GM21367 (cell line): ENCODE measurements around the gene CDK7.
"Not testable (repeated sequence)": the region's sequence is repeated elsewhere in the genome, so short reads cannot be mapped to it uniquely, and the experiment has no call there.

Experiments used
- ATAC-seq: cut with Tn5 transposase; IDR thresholded peaks from one replicate; pipeline ENCODE4 v1.9.1; 2021; ENCODE audit not compliant: unreplicated experiment

CDK7 gene

GRCh38 chr5:69234457-69235268 is at the start of gene CDK7:
CDK7 (plus strand) TSS chr5:69234886; CDS start chr5:69234976, 90 bp downstream.
- ATAC-seq, result peak; percentile 97

- no peak for ATAC-seq
Observed at GRCh38 chr5:69187342-69187741, 47.3 kb upstream of the CDK7 start.

GRCh38 chr5:69188811-69189161 is 45.9 kb upstream of the CDK7 start:
- peak; percentile 8 for ATAC-seq

GRCh38 chr5:69189162-69190086 is 45.3 kb upstream of the CDK7 start, which contains the start of gene CENPH:
CENPH (plus strand) TSS chr5:69189583; CDS start chr5:69189635, 52 bp downstream.
- peak; percentile 89 for ATAC-seq

GRCh38 chr5:69202497-69202896 is 32.2 kb upstream of the CDK7 start:
- ATAC-seq, result no peak

- no peak for ATAC-seq
Observed at GRCh38 chr5:69206528-69207190, 28.0 kb upstream of the CDK7 start.

GRCh38 chr5:69209602-69210001 is 25.1 kb upstream of the CDK7 start:
- no peak for ATAC-seq

GRCh38 chr5:69211200-69211599 is 23.5 kb upstream of the CDK7 start:
- ATAC-seq, result no peak

- ATAC-seq, result no peak
Observed at GRCh38 chr5:69212022-69212421, 22.7 kb upstream of the CDK7 start.

GRCh38 chr5:69213513-69214215 is 21.0 kb upstream of the CDK7 start:
- no peak for ATAC-seq

- ATAC-seq, result no peak
Observed at GRCh38 chr5:69217151-69217511, 17.6 kb upstream of the CDK7 start.

- peak; percentile 90 for ATAC-seq
Observed at GRCh38 chr5:69217548-69218526, 16.8 kb upstream of the CDK7 start.

GRCh38 chr5:69219939-69220338 is 14.7 kb upstream of the CDK7 start:
- ATAC-seq, result no peak

GRCh38 chr5:69220371-69220770 is 14.3 kb upstream of the CDK7 start:
- not testable (repeated sequence) for ATAC-seq

GRCh38 chr5:69220833-69221232 is 13.9 kb upstream of the CDK7 start:
- ATAC-seq, result not testable (repeated sequence)

GRCh38 chr5:69224520-69224919 is 10.2 kb upstream of the CDK7 start:
- no peak for ATAC-seq

GRCh38 chr5:69225860-69226259 is 8.8 kb upstream of the CDK7 start:
- ATAC-seq, result no peak

- no peak for ATAC-seq
Observed at GRCh38 chr5:69230181-69230580, 4.5 kb upstream of the CDK7 start.

GRCh38 chr5:69231281-69231680 is 3.4 kb upstream of the CDK7 start:
- no peak for ATAC-seq

- ATAC-seq, result no peak
Observed at GRCh38 chr5:69231851-69232250, 2.8 kb upstream of the CDK7 start.
